Activated CD4-positive, alpha-beta T cell treated with anti-CD3 and anti-CD28 coated beads, Interleukin-2, amount 50 U/mL, for 48 hours (primary cell): ENCODE measurements around the gene MLXIP.
"Not testable (repeated sequence)": the region's sequence is repeated elsewhere in the genome, so short reads cannot be mapped to it uniquely, and the experiment has no call there.

ENCODE experiments used
- DNase-seq, 2 experiments: peaks; one replicate each; pipeline ENCODE4 v3.0.0-alpha.2; 2020

The MLXIP gene

DNA sequence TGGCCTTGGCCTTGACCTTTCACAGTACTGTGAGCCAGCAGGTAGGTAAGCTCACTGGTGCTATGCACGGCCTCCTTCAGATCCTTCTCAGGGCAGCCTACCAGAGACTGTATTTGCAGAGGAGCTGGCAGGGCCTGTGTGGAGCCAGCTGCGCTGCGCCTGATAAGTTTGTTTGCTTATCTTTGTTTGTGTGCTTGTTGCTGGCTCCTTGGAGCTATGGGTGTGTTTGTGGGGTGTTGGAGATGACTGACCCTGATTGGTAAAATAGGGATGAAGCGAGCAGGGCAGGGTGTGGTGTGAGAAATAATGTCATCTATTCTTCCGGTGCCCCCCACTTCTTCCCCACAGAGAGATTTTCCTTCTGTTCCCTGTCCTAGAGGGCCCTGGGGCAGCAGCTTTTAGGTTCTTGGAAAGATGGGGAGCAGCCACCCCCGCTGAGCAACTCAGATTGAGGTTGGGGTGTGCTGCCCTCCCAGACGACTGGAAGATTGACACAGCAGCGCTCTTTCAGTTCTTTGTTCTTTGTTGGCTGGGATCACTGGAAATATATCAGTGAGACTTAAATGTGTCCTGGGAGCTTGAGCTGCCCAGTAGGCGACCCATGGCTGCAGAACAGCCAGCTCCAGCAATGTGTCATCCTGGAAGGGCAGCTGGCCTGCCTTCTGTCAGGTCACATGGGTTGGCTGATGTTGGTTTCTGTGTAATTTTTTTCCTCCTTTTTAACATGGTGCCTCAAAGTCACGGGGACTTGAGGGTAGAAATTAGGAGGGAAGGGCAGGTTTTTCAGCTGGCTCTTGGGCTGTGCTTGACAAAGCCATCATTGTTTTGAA is 19.6 kb downstream of the MLXIP start:
- no peak for DNase-seq

DNA sequence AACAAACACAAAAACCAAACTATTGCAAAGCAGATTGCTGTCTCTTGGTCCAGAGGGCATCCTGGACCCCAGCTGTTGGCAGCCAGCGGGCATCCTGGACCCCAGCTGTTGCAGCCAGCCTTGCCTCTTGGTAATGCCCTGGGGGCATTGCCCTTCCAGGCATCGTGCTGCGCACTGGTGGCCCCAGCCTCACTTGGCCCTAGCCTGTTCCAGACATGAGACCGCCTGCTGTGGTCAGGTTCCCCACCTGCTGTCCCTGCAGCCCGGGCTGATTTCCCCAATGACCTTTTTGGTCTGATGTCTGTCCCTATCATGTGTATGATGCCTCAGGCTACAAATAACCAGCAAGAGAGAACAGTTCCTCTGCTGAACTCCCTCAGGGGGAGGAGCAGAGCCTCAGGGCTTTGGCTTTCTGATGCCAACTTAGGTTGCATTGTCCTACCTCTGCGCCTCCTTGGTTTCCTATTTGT is 20.8 kb downstream of the MLXIP start:
- no peak for DNase-seq

DNA sequence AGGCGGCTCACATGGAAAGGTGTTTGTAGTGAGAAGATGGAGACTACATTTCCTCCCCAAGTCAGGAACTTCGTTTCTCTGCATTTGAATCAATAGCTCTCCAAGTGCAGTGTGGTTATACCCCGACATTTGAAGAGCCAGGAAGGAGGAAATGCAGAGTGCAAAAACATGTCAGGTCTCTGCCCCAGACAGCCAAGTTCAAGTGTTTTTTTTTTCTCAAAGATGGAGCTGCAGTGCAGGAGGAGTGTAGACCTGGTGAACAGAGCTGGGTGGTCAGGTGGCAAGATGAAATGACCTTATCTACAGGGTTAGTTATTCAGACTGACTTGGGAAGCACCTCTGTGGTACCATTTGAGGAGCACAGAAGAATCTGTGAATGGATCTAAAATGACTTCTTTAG is 21.3 kb downstream of the MLXIP start:
- no peak for DNase-seq

DNA sequence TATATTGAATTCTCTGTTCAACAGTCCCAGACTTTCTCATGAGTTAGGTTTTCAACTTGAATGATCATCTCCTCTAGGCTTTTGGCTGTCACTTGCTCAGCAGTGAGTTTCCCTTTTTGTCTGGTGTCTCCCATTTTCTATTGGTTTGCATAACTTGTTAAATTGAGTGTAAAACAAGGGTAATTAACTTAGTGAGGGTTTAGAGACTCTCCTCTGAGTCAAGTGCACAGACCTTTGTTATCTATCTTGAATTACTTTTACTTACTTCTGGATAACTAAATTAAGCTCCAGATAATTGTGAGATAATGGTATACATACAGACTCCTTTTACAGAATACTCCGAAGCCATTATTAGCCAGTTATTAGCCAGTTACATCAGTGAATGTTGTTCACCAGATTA is 22.0 kb downstream of the MLXIP start:
- no peak for DNase-seq

DNA sequence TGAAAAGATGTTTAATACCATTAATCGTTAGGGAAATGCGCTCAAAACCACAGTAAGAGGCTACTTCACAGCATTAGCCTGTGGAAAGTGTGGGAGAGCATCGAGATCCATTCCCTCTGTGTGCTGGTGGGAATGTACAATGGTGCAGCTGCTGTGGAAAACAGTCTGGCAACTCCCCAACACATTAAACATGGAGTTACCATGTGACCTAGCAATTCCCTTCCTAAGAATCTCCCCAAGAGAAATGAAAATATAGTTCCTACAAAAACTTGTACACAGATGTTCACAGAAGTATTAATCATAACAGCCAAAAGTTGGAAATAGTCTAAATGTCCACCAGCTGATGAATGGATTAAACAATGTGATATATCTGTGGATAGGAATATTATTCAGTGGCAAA is 23.8 kb downstream of the MLXIP start:
- no peak for DNase-seq

DNA sequence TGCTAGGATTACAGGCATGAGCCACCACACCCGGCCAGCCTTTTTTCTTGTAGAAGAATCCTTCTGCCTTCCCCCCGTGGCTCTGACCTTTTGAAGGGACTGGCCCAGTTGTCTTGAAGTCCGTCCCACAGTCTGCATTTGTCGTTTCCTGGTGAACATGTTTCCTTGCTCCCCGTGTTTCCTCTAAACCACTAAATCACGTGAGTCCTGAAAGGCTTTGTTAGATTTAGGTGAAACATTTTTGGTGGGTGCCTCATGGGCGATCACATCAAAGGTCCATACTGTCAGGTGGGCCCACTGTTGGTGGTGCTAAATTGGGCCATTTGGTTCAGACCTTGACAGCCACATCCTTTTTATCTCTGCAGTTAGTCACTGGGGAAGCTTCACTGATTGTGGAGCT is 26.3 kb downstream of the MLXIP start:
- peak; percentile 28 to 41 for DNase-seq

DNA sequence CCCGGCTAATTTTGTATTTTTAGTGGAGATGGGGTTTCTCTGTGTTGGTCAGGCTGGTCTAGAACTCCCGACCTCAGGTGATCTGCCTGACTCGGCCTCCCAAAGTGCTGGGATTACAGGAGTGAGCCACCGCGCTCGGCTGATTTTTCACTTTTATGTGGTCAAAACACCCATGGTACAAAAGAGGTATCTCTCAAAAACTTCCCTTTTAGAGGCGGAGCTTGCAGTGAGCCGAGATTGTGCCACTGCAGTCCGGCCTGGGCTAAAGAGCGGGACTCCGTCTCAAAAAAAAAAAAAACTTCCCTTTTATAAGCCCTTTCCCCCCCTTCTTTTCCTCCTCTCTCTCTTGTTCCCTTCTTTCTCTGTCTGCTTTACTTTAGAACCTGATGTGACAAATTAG is 26.9 kb downstream of the MLXIP start:
- not testable (repeated sequence) for DNase-seq

DNA sequence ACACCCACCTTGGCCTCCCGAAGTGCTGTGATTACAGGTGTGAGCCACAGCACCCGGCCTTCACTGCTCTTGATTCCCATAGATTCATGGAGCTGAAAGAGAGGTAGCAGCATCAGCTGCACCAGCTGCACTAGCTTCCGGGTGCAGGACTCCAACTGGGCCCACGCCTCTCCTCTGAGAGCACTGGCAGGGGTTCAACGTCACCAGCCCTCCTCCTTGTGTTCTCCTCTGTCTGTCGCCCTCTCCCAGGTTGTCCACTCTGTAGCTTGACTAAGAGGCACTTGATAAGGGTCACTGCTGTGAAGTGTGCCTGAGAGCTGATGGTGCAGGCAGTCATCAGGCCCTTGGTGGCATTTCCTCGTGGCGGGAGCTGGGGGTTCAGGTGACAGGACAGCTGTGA is 28.3 kb downstream of the MLXIP start:
- DNase-seq, result no peak

DNA sequence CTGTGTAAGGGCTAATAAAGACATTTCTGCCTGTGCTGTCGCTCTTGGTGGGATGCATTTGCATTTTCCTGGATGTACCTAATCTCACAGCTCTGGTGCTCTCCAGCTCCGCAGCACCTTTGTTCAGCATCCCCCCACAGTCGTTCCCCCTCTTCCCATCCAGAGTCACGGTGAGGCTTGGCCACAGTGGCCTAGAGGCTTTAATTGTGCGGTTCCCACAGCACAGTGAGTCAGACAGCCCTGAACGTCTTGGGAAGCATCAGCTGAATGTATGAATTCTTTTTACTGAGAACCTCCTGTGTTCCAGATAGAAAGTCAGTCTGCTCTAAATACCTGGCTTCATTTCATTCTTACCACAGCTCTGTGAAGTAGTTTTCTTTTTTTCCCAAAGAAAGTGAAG is 28.7 kb downstream of the MLXIP start:
- no peak for DNase-seq

DNA sequence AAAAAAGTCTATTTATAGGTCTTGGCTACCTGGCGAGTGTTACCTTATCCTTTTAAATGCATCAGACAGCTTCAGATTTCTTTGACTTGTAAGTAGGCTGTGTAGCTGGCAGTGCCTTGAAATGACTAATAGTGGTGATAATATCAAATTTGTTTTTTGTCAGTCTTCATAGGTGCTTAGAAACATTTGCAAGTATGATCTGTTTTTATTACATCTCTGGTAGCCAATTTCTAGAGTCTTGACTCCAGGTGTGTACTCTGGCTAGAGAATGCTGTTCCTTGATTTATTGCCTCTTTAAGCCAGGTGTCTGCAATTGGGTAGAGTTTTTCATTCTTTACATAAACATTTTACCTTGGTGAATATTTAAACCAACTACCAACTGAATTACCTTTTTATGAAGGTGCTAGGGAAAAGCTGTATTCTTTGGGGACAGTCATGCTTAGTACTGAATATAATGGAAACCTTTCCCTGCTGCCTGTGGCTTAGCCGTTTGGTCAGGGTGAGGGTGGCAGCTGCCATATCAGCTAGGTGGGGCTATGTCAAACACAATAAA is 32.6 kb downstream of the MLXIP start:
- no peak for DNase-seq

DNA sequence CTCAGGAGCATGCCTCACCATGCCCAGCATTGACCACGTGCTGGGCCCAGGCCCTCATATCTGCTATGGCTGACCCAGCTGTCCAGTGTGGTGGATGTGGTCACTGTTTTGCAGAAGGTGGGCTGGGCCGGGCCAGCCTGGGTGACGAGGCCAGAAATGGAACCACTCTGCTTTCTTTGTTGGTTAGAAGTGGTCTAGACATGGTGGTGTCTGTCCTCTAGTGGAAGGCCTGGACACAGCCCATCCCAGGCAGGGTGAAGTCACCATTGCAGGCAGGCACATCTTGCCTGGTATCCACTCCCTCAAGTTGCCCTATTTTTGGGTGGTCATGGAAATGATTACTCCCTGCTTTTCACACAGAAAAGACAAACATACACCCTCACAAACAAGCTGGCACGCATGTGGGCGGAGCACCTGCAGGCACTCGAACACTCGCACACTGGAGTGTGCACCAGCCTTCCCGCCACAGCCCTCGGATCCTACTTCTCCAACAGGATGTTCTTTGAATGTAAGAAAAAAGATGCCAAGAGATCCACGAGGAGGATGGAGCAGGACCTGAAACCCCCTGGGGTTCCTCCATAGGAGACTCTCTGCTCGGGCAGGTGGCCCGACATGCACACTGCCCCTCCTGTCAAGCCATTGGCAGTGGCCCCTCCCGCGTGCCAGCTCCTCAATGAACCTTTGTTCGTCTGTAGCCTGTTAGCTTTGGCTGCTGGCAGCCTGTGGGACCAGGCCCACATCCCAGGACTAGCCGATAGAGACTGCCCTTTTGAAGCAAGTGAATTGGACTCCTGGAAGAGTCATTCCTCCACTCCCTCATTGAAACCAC is 38.4 kb downstream of the MLXIP start:
- no peak for DNase-seq

DNA sequence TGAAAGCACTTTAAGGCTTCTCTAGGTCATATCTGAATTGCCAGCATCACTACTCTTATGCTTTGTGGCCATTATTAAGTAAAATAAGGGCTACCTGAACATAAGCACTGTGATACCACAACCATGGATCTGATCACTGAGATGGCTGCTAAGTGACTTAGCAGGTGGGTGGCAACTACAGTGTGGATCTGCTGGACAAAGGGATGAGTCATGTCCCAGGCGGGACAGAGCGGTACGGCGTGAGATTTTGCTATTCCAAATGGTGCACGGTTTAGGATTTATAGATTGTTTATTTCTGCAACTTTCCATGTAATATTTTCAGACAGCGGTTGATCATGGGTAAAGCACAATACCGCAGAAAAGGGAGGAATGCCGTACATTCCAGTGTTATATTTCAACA is 39.4 kb downstream of the MLXIP start:
- DNase-seq, result no peak

DNA sequence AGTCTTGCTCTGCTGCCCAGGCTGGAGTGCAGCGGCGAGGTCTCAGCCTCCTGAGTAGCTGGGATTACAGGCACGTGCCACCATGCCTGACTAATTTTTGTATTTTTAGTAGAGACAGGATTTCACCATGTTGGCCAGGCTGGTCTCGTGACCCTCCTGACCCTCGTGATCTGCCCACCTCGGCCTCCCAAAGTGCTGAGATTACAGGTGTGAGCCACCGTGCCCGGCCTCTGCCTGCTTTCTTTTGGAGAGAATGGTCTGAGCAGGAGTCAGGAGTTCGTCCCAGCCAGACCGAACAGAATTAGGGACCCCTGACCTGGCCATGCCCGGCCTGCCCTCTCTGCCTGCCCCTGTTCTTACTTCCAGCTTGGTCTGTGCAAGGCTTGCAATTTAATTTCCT is 42.8 kb downstream of the MLXIP start:
- DNase-seq, result not testable (repeated sequence)

DNA sequence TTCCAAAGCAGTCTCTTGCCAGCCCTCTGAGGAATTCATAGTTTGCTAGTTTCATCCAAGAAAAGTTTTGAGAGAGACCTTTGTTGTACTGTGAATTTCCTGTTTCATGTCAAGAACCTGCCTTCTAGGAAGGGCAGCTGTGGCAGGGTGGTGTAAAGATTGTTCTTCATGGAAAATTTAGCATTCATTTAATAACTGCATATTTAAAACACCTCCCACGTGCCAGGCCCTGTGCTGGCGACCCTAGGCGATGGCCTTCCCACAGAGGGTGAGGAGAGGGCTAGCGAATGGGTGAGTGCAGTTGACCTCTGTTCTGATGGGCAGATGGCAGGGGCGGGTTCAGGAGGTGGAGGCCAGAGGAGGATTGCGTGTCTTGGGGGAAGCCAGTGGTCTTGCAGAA is 43.2 kb downstream of the MLXIP start:
- no peak for DNase-seq

DNA sequence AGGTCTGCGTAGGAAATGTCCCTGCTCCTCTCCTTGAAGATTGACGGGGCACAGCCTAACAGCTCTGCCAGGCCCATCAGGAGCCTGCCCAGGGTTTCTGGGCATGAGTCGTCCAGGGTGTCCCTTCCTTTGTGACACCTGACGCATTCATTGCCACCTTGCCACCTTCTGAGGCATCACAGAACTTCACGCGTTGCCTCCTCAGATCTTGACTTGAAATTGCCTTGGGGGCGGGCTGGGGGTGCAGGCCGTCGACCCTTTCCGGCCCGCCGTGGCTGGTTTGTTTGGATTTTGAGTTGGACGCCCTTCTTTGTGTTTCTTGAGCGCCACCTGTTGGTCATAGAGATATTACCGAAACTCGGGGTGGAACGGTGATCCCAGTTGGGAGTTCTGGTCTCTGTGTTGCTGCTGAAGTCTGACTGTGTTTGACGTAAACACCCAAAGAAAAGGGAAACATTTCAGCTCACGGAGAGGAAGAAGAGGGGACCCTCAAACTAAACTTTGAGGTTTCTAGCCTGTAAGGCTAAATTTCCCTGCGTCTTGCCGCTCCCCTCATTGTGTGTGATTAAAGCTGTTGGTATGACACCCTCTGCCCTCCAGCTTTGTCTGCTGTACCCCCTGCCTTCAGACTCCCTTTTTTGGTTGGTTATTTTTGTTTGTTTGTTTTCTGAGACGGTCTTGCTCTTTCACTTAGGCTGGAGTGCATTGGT is 44.6 kb downstream of the MLXIP start:
- DNase-seq, result peak; percentile 75 to 80

DNA sequence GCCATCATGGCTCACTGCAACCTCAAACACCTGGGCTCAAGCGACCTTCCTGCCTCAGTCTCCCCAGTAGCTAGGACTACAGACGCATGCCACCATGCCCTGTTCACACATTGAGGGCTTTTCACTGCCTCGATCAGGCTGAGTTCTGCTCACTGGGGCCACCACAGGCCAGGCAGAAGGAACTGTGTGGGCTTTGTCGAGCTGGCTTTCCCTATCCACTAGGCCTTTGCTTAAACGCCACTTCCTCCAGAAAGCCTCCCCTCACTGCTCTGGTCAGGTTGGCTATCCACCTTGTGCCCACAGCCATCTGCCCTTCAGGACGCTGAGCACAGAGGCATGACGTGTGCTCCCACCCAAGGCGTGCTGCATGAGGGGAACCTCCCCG is 45.2 kb downstream of the MLXIP start:
- DNase-seq, result no peak

DNA sequence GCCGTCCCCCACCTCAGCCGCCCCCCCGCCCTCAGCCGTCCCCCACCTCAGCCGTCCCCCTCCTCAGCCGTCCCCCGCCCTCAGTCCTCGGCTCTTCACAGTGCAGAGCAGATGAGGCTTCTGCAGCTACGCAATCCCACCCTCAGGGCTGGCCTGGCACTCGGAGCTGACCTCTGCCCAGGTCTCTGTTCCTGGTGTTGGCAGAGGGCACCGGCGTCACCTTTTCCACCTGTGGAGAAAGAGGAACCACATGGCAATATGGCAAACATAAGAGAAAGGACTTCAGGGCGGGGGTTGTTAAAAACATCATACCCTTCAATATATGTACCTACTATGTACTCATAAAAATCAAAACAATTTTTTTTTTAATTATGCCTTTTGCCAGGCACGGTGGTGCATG is 45.8 kb downstream of the MLXIP start:
- DNase-seq, result no peak

DNA sequence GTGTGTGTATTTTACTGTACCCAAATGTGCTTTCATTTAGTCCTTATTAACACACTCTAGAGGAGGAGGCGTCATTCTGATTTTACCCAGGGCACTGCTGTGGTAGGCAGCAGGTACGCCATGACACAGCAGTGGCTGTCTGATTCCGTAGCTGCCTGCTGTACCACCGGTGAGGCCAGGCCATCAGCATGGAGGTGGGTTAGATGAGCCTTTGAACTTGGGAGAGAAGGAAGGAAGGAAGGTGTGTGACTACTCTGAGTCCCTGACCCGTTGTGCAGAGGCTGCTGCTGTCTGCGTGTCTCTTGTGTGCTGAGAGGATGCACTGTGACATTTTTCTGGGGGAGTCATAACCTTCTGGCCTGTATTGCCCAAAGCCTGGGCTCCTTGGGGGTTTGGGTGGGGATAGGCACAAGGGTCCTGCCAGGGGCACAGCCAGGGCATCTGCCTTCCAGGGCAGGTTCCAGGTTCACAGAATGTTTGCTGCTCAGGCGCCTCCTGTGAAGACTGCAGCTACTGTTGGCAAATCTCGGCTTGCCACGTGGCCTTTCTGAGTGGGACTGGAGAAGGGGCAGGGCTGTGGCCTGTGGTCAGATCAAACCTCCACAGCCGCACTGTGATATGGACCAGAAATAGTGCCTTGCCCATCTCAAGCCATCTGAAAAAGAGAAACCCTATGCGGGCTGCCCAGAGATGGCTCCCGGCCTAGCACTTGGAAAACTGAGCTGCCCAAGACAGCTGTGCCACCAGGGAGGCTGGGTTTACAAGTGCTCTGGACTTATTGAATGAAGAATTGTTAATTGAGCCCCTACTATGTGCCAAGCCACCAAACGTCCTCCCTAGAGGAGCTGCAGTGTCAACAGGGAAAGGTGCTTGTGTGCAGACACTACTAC is 47.1 kb downstream of the MLXIP start:
- DNase-seq, result no peak

DNA sequence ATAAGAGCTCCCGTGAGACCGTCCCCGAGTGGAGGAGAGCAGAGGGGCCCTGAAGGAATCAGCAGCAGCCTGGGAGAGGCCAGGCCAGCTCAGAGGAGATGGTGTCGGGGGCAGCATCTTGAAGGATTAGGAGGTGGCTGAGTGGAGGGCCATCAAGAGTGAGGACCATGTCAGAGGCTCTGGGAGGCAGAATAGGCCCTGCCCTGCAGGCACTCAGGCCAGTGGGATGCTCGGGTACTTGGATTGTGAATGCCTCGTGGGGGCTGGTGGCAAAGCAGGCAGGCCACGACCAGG is 47.7 kb downstream of the MLXIP start:
- no peak for DNase-seq

DNA sequence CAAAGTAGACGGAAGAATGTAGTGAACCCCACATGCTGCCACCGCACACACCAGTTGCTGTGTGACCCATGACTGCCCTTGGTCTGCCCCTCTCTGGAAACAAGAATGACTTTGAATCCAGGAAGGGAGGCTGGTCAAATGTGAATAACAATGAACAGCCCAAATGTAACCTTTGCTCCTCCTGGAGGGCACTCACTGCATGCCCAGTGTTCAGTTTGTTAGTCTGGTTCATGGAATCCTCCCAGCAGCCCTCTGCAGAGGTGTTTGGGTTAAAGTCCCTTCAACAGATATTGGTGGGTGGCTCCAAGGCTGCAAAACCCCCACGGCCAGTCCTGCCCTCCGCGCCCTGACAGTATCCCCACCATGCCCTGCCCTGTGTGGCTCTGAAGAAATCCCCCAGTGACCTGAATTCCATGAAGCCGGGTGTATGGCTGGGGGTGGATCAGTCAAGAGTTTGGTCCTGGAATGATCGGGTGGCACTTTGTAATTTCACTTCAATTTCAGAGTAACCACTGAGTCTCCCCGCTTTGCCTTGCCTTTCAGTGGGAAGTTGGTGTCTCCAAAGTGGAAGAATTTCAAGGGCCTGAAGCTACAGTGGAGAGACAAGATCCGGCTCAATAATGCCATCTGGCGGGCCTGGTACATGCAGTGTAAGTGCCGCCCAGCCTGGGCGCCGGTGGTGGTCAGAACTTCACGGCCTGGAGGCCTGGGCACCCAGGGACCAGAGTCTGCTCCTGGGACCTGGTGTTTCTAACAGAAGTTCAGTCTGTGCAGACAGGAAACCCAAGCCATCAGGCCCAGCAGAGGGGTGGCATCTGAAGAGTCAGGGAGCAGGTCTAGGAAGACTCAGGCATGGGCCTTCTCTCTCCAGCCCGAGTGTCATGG is 48.4 kb downstream of the MLXIP start:
- no peak for DNase-seq

DNA sequence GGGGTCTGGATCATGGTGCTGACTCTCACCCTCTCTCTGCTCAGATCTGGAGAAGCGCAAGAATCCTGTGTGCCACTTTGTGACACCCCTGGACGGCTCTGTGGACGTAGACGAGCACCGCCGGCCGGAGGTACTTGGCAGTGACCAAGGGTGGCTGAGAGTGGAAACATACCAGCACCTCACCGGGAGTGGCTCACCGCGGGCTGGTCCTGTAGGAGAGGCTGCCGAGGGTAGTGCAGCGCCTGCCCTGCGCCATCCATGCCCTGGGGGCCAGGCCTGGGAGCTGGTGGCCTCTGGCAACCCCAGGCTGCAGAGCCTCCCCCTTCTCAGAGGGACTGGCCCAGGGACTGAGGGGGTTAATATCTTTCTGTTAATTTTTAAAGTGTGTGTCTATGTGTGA is 49.3 kb downstream of the MLXIP start:
- no peak for DNase-seq
